NCI-H2029 treated with DMSO at 0.1 percent for 48 hours (cell line): ENCODE data around the gene GAPT.

Experiments
- DNase-seq: peaks from one replicate; lab custom pipeline; 2025; lab: John Stamatoyannopoulos, UW

The GAPT gene

GRCh38 chr5:58491216-58491892 lies at the start of gene GAPT:
GAPT (plus strand) TSS chr5:58491435; CDS start chr5:58494537, 3,102 bp downstream.
- no peak for DNase-seq

- DNase-seq = no peak
These were observed 46.4 kb upstream of the GAPT start for GRCh38 chr5:58444805-58445204.

GRCh38 chr5:58446024-58446423 lies 45.2 kb upstream of the GAPT start:
- DNase-seq = no peak

GRCh38 chr5:58447226-58447625 lies 44.0 kb upstream of the GAPT start:
- DNase-seq = no peak

- DNase-seq = no peak
These were observed 41.2 kb upstream of the GAPT start for GRCh38 chr5:58450018-58450417.

- no peak for DNase-seq
These were observed 40.2 kb upstream of the GAPT start for GRCh38 chr5:58450811-58451629.

GRCh38 chr5:58451732-58452565 lies 39.3 kb upstream of the GAPT start:
- DNase-seq = no peak

- DNase-seq = no peak
These were observed 38.5 kb upstream of the GAPT start for GRCh38 chr5:58452566-58453258.

- no peak for DNase-seq
These were observed 37.9 kb upstream of the GAPT start for GRCh38 chr5:58453306-58453705.

- DNase-seq = no peak
These were observed 37.2 kb upstream of the GAPT start for GRCh38 chr5:58454025-58454424.

GRCh38 chr5:58455066-58455465 lies 36.2 kb upstream of the GAPT start:
- no peak for DNase-seq

- no peak for DNase-seq
These were observed 35.8 kb upstream of the GAPT start for GRCh38 chr5:58455480-58455879.

- no peak for DNase-seq
These were observed 35.2 kb upstream of the GAPT start for GRCh38 chr5:58456026-58456425.

- DNase-seq = no peak
These were observed 34.7 kb upstream of the GAPT start for GRCh38 chr5:58456486-58456885.

- no peak for DNase-seq
These were observed 34.2 kb upstream of the GAPT start for GRCh38 chr5:58457050-58457449.

GRCh38 chr5:58458141-58458742 lies 33.0 kb upstream of the GAPT start:
- DNase-seq = no peak

- DNase-seq = no peak
These were observed 32.5 kb upstream of the GAPT start for GRCh38 chr5:58458743-58459145.

GRCh38 chr5:58459146-58460001 lies 31.9 kb upstream of the GAPT start:
- DNase-seq = no peak

GRCh38 chr5:58460002-58460731 lies 31.1 kb upstream of the GAPT start, which contains the start of gene PLK2:
PLK2 (minus strand) TSS chr5:58460086; CDS start chr5:58459959, 127 bp downstream.
- no peak for DNase-seq
